ENCODE results near the gene MFAP3L. TPM values are rescaled to one million over a fixed set of nuclear protein-coding genes. Genes with fewer than 3 reads are reported as not detected.
"Not testable (repeated sequence)": the region's sequence is repeated elsewhere in the genome, so short reads cannot be mapped to it uniquely, and the experiment has no call there.

The MFAP3L gene
- 1.9 TPM in 2 replicates for total RNA-seq (2014; rRNA removed; shearing (Covaris generic); ENCODE audit: low replicate concordance)

GRCh38 chr4:170026253-170027021, at the start of gene MFAP3L:
TSS of gene MFAP3L (minus strand) at chr4:170026395. CDS start at chr4:170005877, 20,518 bp downstream.
- peak; percentile 74 for DNase-seq (ENCODE audit: low read depth)
- in situ Hi-C loops (cut with HindIII; ENCODE audit: low pct_unique_long_range_greater_than_20kb, low sequenced_read_pairs) = loop anchor here (25.0 kb wide), 1 partner anchor 214 kb away; no protein-coding TSS in a partner anchor

GRCh38 chr4:170071196-170071595, 45.0 kb upstream of the MFAP3L start:
- in situ Hi-C loops (cut with HindIII; ENCODE audit: low pct_unique_long_range_greater_than_20kb, low sequenced_read_pairs) = no loop called here
- no peak for DNase-seq (ENCODE audit: low read depth)

GRCh38 chr4:170068438-170069128, 42.4 kb upstream of the MFAP3L start:
- DNase-seq (ENCODE audit: low read depth) = no peak
- in situ Hi-C loops (cut with HindIII; ENCODE audit: low pct_unique_long_range_greater_than_20kb, low sequenced_read_pairs) = no loop called here

DNA sequence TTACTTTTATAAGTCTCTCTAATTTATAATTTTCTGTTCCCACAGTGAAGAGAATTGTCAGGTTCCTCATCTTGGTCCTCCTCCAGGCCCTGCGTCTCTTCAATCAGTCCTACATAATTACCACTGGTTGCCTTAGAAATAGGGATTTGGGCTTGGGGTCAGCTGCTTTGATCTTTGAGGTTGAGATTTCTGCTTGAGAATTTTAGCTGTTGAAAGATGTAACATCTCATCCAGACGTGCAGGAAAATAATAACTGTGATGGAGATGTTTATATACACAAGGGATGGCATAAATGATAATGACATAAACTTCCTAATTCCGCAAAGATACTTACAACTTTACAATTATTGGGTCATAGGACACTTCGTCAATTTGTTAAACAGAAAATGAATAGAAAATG, 33.2 kb upstream of the MFAP3L start:
- in situ Hi-C loops (cut with HindIII; ENCODE audit: low pct_unique_long_range_greater_than_20kb, low sequenced_read_pairs) = no loop called here
- DNase-seq (ENCODE audit: low read depth) = no peak

DNA sequence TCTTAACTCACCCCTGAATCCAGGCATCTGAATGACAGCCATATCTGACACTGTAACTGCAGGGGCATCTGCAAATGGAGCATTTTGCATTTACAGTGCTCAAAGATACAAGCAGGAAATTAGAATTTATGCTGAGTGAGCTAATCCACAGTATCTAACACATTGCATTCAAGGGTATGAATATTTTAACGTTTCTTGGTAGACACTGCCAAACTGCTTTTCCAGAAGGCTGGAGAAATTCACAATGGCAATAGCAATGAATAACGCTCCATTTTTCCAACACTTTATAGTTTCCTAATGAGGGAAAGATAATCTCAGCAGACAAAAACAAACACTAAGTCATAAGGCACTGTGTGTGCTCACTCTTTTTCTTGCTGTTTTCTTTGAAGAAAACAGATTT, 32.6 kb upstream of the MFAP3L start:
- in situ Hi-C loops (cut with HindIII; ENCODE audit: low pct_unique_long_range_greater_than_20kb, low sequenced_read_pairs) = no loop called here
- DNase-seq (ENCODE audit: low read depth) = no peak

DNA sequence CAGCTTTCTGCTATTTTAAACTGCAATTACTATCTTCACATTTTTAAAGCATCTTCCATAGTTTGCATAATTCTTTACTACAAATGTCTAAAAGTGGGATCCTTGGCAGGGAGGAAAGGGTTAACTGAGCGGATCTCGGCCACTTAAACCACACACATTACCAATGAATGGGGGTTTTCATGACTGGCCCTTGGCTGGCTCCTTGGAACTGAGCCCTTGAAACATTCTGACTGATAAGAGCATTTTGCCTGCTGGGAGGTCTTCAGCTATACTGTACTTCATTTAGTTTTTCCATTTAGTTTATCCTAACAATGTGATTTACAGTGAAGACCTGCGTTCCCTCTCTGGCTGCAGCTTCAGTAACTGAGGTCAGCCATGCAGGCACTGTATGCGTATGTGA, 31.7 kb upstream of the MFAP3L start:
- in situ Hi-C loops (cut with HindIII; ENCODE audit: low pct_unique_long_range_greater_than_20kb, low sequenced_read_pairs) = no loop called here
- DNase-seq (ENCODE audit: low read depth) = no peak

DNA sequence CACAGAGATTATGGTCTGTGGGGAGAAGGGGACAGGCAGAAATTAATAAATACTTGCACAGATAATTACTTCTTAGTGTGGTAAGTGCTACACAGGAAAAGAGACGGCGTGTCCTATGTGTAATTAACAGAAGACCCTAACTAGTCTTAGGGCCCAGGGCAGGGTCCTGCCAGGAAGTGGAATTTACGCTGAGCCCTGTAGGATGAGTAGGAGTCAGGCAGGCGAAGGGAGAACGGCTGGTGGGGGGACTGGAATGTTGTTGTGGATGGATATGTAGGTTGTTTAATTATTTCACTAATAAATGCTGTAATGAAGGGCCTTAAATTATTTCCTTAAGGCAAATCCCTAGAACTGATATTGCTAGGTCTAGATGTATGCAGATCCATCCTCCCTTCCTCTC, 26.7 kb upstream of the MFAP3L start:
- in situ Hi-C loops (cut with HindIII; ENCODE audit: low pct_unique_long_range_greater_than_20kb, low sequenced_read_pairs) = no loop called here
- no peak for DNase-seq (ENCODE audit: low read depth)

- no peak for DNase-seq (ENCODE audit: low read depth)
- in situ Hi-C loops (cut with HindIII; ENCODE audit: low pct_unique_long_range_greater_than_20kb, low sequenced_read_pairs) = no loop called here
Measured at GRCh38 chr4:170051402-170051801, 25.2 kb upstream of the MFAP3L start.

GRCh38 chr4:170049766-170050165, 23.6 kb upstream of the MFAP3L start:
- in situ Hi-C loops (cut with HindIII; ENCODE audit: low pct_unique_long_range_greater_than_20kb, low sequenced_read_pairs) = loop anchor here (25.0 kb wide), 1 partner anchor 237 kb away; no protein-coding TSS in a partner anchor
- no peak for DNase-seq (ENCODE audit: low read depth)

DNA sequence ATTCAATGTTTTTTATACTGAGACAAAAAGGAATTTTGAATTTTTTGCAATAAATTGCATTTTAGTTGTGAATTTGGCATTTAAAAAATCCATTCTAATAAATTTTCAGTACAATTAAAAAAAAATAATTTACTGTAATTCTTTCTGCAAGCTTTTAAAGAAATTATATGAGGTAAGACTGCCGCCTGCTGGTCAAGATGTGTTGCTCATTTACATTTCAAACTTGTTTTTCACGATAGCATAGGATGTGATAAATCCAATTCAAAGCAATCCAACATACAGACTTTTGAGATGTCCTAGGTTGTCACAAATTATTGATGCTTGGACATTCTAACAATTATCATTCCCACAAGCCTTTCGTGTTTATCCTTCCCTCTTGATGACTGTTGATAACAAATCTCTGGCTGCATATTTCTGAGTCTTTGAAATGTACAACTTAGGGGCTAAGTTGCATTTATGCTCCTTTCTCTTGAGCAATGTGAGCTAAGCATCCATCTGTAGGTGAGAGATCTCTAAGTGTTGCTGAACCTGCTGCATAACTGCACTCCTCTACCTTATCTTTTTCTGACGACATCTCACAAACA, 21.7 kb upstream of the MFAP3L start:
- DNase-seq (ENCODE audit: low read depth) = peak; percentile 14
- in situ Hi-C loops (cut with HindIII; ENCODE audit: low pct_unique_long_range_greater_than_20kb, low sequenced_read_pairs) = loop anchor here (25.0 kb wide), 1 partner anchor 236 kb away; no protein-coding TSS in a partner anchor

DNA sequence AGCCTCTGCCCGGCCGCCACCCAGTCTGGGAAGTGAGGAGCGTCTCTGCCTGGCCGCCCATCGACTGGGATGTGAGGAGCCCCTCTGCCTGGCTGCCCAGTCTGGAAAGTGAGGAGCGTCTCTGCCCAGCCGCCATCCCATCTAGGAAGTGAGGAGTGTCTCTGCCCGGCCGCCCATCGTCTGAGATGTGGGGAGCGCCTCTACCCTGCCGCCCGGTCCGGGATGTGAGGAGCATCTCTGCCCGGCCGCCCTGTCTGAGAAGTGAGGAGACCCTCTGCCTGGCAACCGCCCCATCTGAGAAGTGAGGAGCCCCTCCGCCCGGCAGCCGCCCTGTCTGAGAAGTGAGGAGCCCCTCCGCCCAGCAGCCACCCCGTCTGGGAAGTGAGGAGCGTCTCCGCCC, 20.0 kb upstream of the MFAP3L start:
- in situ Hi-C loops (cut with HindIII; ENCODE audit: low pct_unique_long_range_greater_than_20kb, low sequenced_read_pairs) = loop anchor here (25.0 kb wide), 1 partner anchor 234 kb away; no protein-coding TSS in a partner anchor
- not testable (repeated sequence) for DNase-seq (ENCODE audit: low read depth)

GRCh38 chr4:170040031-170040680, 14.0 kb upstream of the MFAP3L start:
- in situ Hi-C loops (cut with HindIII; ENCODE audit: low pct_unique_long_range_greater_than_20kb, low sequenced_read_pairs) = loop anchor here (25.0 kb wide), 1 partner anchor 228 kb away; no protein-coding TSS in a partner anchor
- no peak for DNase-seq (ENCODE audit: low read depth)

- in situ Hi-C loops (cut with HindIII; ENCODE audit: low pct_unique_long_range_greater_than_20kb, low sequenced_read_pairs) = loop anchor here (25.0 kb wide), 1 partner anchor 226 kb away; no protein-coding TSS in a partner anchor
- no peak for DNase-seq (ENCODE audit: low read depth)
Measured at GRCh38 chr4:170038769-170039168, 12.6 kb upstream of the MFAP3L start.

- no peak for DNase-seq (ENCODE audit: low read depth)
- in situ Hi-C loops (cut with HindIII; ENCODE audit: low pct_unique_long_range_greater_than_20kb, low sequenced_read_pairs) = loop anchor here (25.0 kb wide), 1 partner anchor 226 kb away; no protein-coding TSS in a partner anchor
Measured at GRCh38 chr4:170038232-170038631, 12.0 kb upstream of the MFAP3L start.

DNA sequence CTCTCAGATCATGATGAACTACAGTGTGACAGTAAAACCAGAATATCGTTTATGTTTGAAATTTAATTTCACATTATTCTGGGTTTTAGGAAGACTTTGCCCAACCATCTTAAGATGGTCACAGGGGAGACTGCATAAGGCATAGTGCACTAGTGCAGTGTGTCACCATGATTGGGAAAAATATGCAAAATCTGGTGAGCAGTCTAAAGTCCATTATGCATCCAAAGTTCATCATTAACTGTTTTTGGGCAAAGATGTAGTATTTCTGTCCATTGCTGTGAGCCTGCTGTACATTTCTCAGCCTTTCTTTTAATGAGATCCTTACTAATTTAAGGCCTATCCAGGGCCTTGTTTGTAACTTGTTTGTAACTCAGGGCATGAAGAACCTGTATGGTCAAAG, 11.3 kb upstream of the MFAP3L start:
- no peak for DNase-seq (ENCODE audit: low read depth)
- in situ Hi-C loops (cut with HindIII; ENCODE audit: low pct_unique_long_range_greater_than_20kb, low sequenced_read_pairs) = loop anchor here (25.0 kb wide), 1 partner anchor 225 kb away; no protein-coding TSS in a partner anchor

DNA sequence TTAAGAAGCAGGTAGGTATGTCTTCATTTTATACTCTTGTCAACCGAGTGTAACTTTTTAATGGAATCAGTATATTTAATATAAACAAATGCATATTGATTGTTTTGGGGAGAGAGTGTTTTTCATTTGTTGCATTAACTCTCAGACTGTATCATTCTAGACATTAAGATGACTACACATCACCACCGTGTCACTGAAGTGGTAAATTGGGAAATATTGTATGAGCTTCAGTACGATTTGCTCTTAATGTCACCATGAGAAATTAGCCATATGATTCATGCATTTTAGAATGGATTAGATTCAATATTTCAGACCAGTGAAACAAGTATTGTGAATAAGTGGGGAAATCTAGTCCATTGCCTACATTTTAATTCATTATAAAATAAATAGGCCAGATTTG, 9.7 kb upstream of the MFAP3L start:
- no peak for DNase-seq (ENCODE audit: low read depth)
- in situ Hi-C loops (cut with HindIII; ENCODE audit: low pct_unique_long_range_greater_than_20kb, low sequenced_read_pairs) = loop anchor here (25.0 kb wide), 1 partner anchor 224 kb away; no protein-coding TSS in a partner anchor

- no peak for DNase-seq (ENCODE audit: low read depth)
- in situ Hi-C loops (cut with HindIII; ENCODE audit: low pct_unique_long_range_greater_than_20kb, low sequenced_read_pairs) = loop anchor here (25.0 kb wide), 1 partner anchor 223 kb away; no protein-coding TSS in a partner anchor
Measured at GRCh38 chr4:170035231-170035630, 9.0 kb upstream of the MFAP3L start.

DNA sequence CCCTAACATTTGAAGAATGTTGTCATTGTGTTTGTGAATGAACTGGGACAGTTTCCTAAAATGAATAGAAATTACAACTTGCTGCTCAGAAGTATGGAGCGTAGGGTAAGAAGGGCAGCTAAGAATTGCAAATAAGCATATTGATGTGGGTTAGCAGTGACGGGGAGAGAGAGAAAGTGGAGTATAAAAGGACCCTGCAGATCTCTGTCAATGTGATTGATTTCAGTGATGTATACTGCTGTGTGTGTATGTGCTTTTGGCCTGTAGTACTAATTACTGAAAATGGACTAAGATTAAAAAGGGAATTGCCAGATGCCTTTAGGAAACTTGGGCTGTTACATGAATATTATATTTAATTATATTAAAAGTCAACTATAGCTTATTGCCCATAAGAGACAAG, 7.8 kb upstream of the MFAP3L start:
- in situ Hi-C loops (cut with HindIII; ENCODE audit: low pct_unique_long_range_greater_than_20kb, low sequenced_read_pairs) = loop anchor here (25.0 kb wide), 1 partner anchor 222 kb away; no protein-coding TSS in a partner anchor

More for the DNA sequence above, 7.8 kb upstream of the MFAP3L start:
- DNase-seq (ENCODE audit: low read depth) = no peak

All from Caki2 (cell line).